Activated T-cell treated with anti-CD3 and anti-CD28 coated beads, Interleukin-2, amount 50 U/mL, for 24 hours (primary cell): Measurements from ENCODE around the gene FNDC4.

ENCODE experiments used
- DNase-seq: peaks from one replicate; pipeline ENCODE4 v3.0.0-alpha.2; 2020
- H3K27ac Mint-ChIP-seq: 2 replicates; pipeline ENCODE4 v1.8.0; 2020; ENCODE audit warnings: mild to moderate bottlenecking, mixed read lengths
- H3K27me3 Mint-ChIP-seq: 2 replicates; pipeline ENCODE4 v1.8.0; 2020; ENCODE audit warnings: mixed read lengths
- H3K36me3 Mint-ChIP-seq: 2 replicates; pipeline ENCODE4 v1.8.0; 2020; ENCODE audit warnings: low read depth, mixed read lengths
- H3K4me1 Mint-ChIP-seq: 2 replicates; pipeline ENCODE4 v1.8.0; 2020; ENCODE audit warnings: low read depth, mixed read lengths
- H3K4me3 Mint-ChIP-seq: 2 replicates; pipeline ENCODE4 v1.8.0; 2020; ENCODE audit warnings: mild to moderate bottlenecking, moderate library complexity, mixed read lengths
- H3K9me3 Mint-ChIP-seq: 2 replicates; pipeline ENCODE4 v1.8.0; 2020; ENCODE audit warnings: mixed read lengths

Gene FNDC4

DNA sequence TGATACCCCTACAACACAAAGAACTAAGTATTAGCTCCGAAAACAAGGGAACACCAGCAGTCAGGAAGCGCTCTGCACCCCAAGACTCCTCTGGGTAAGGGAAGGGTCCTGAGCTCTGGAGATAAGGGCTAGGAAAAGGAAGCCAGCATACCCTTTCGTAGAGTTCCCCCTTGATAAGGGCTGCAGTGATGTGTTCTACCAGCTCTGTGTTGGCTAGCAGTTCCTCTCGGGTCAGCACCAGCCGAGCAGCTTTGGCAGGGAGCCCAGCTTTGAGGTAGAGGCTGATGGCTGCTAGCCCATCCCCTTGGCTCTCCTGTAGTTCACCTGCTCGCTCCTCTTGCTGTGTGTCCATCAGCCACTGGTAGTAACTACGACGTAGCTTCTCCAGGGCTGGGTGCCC, 33.9 kb downstream of the FNDC4 start:
- no peaks in the 10 kb centered on the region for H3K9me3 Mint-ChIP-seq
- H3K27ac Mint-ChIP-seq = no peak overlapping the region
- peaks cover 23% of the 10 kb centered on the region for H3K36me3 Mint-ChIP-seq
- H3K27me3 Mint-ChIP-seq = no peaks in the 10 kb centered on the region
- H3K4me1 Mint-ChIP-seq = no peaks in the 10 kb centered on the region
- no peak for DNase-seq
- H3K4me3 Mint-ChIP-seq = no peak overlapping the region

DNA sequence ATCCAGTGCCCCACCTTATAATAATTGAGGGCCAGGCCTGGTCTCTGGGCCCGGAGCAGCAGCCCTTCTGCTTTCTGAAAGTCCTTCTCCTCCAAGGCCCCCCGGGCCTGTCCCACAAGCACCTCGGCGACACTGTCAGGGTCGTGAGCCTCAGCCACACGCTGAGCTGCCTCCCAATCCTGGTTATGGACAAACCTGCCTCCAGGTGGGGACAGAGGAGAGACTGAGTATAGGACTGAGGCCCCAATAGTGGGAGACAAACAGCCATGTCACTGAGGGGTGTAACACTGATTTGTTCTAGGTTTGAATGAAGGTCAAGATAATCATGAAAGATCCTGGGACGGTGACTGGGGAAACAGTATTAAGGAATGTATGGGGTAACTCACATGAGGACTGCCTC, 41.0 kb downstream of the FNDC4 start:
- H3K9me3 Mint-ChIP-seq = no peaks in the 10 kb centered on the region
- H3K27me3 Mint-ChIP-seq = no peaks in the 10 kb centered on the region
- no peak for DNase-seq
- peaks cover 4% of the 10 kb centered on the region for H3K4me1 Mint-ChIP-seq
- H3K36me3 Mint-ChIP-seq = peaks cover 45% of the 10 kb centered on the region
- no peak overlapping the region for H3K4me3 Mint-ChIP-seq
- no peak overlapping the region for H3K27ac Mint-ChIP-seq

DNA sequence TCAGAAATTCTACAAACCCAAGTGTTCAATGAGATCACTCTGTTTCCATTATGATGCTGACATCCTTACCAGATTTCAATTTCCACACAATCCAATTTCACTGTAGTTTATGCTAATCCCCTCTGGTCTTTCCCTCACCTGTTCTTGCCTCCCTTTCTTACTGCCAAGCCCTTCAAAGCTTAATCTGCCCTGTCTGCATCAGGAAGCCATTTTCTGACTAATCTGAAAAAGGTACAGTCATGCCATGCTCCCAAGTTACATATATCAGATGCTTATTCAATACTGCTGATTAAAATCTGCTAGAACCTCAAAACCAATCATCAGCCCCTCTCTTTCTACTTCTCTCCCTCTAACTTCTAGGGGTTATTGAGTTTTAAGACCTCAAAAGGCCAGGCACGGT, 43.9 kb downstream of the FNDC4 start:
- H3K4me3 Mint-ChIP-seq = no peak overlapping the region

DNA sequence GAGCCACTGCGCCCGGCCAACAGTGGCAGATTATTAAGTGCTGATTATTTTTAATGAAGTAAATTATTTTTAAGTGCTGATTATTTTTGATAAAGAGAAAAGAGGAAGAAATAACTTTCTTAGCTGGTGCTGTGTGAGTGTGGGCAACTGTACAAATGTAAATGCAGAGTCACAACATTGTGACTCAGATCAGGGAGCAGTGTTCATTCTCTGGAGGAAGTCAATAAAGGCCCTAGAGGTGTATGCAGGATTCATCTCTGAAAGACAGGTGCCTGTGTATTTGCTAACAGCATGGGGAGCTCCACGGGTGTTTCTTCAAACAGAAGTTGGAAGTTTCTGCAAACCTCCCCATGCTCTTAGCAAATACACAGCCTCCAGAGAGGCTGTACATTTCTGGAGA, 46.6 kb downstream of the FNDC4 start:
- no peak overlapping the region for H3K4me3 Mint-ChIP-seq
- no peaks in the 10 kb centered on the region for H3K27me3 Mint-ChIP-seq
- DNase-seq = no peak
- no peaks in the 10 kb centered on the region for H3K9me3 Mint-ChIP-seq
- peaks cover 13% of the 10 kb centered on the region for H3K4me1 Mint-ChIP-seq
- peaks cover 35% of the 10 kb centered on the region for H3K36me3 Mint-ChIP-seq
- H3K27ac Mint-ChIP-seq = no peak overlapping the region

More for the DNA sequence above, 43.9 kb downstream of the FNDC4 start:
- peaks cover 7% of the 10 kb centered on the region for H3K4me1 Mint-ChIP-seq
- no peaks in the 10 kb centered on the region for H3K9me3 Mint-ChIP-seq
- no peaks in the 10 kb centered on the region for H3K27me3 Mint-ChIP-seq
- peak overlapping the region; percentile 50 for H3K27ac Mint-ChIP-seq
- no peak for DNase-seq
- peaks cover 37% of the 10 kb centered on the region for H3K36me3 Mint-ChIP-seq

DNA sequence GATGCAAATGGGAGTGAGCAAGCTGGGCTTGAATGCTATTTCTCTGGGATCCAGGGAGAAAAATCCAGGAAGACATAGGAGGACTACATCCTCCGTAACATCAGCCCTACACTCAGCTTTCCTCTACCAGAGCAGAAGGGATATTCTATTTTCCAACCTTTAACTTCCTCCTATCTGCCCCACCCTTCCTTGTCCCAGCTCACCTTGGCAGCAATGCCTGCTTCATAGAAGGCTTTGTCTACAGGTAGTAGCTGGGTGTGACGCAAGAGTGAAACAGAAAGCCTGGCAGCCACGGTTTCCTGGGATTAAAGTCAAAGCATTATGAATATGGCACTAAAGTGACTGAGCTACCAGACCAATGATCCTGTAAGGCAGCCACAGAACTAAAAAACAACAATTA, 48.9 kb downstream of the FNDC4 start:
- H3K4me3 Mint-ChIP-seq = no peak overlapping the region

DNA sequence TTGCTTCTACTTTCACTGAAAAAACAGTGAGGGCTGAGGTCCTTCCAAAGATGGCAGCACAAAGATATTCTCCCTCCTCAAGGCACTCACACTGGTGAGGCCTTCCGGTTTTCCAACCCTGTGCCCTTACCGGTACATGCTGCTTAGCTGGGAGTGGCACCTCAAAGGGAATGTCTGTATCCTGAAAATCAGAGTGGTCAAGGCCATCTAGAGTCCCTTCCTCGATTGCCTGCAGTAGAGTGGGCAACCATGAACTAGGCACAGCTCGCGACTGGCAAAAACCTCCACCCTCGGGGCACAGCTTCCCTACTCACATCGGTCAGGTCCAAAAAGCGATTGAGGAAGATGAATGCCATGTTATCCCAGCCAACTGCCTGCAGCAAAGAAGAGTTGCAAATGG, 49.4 kb downstream of the FNDC4 start:
- Mint-ChIP-seq H3K27me3 (no peaks in the 10 kb centered on the region), H3K27ac (peak overlapping the region; percentile 42), H3K4me3 (no peak overlapping the region), H3K36me3 (peaks cover 51% of the 10 kb centered on the region), H3K9me3 (no peaks in the 10 kb centered on the region), H3K4me1 (peaks cover 21% of the 10 kb centered on the region)
- DNase-seq = no peak

More for the DNA sequence above, 48.9 kb downstream of the FNDC4 start:
- Mint-ChIP-seq H3K36me3 (peaks cover 46% of the 10 kb centered on the region), H3K4me1 (peaks cover 19% of the 10 kb centered on the region), H3K27me3 (no peaks in the 10 kb centered on the region), H3K27ac (peak overlapping the region; percentile 42), H3K9me3 (no peaks in the 10 kb centered on the region)
- DNase-seq = no peak

DNA sequence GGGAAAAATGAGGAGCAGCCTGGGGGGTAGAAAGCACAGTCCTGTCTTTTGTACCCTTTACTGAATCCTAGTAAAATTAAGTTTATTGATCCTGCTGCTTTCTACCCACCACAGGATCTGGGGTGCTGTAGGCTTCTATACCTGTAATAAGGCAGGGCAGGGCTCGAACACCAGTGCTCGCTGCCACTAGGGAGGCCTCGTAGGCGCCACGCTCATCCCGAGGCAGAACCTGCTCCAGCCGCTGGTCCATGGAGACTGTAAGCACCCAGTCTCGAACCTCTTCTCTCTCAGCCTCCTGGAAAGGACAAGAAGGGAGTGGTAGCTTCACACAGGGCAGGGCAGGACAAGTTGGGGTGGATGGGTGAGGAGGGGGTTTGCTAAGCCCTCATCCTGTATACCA, 49.8 kb downstream of the FNDC4 start:
- no peak overlapping the region for H3K4me3 Mint-ChIP-seq
- peaks cover 54% of the 10 kb centered on the region for H3K36me3 Mint-ChIP-seq
- DNase-seq = no peak
- no peaks in the 10 kb centered on the region for H3K27me3 Mint-ChIP-seq
- H3K9me3 Mint-ChIP-seq = no peaks in the 10 kb centered on the region
- H3K27ac Mint-ChIP-seq = no peak overlapping the region
- peaks cover 21% of the 10 kb centered on the region for H3K4me1 Mint-ChIP-seq

DNA sequence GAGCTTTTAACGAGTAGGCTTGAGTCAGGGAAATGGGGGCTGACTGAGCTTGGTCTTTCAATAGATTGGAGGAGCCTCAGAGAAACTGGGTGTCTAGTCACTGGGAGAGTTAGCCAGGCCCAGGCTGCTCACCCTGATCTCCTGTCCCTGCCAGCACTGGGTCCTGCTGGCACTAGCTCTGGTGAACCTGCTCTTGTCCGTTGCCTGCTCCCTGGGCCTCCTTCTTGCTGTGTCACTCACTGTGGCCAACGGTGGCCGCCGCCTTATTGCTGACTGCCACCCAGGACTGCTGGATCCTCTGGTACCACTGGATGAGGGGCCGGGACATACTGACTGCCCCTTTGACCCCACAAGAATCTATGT, 52.1 kb downstream of the FNDC4 start:
- Mint-ChIP-seq H3K27me3 (no peaks in the 10 kb centered on the region), H3K27ac (peak overlapping the region; percentile 5), H3K4me1 (peaks cover 21% of the 10 kb centered on the region), H3K36me3 (peaks cover 63% of the 10 kb centered on the region), H3K4me3 (no peak overlapping the region), H3K9me3 (no peaks in the 10 kb centered on the region)
- no peak for DNase-seq

DNA sequence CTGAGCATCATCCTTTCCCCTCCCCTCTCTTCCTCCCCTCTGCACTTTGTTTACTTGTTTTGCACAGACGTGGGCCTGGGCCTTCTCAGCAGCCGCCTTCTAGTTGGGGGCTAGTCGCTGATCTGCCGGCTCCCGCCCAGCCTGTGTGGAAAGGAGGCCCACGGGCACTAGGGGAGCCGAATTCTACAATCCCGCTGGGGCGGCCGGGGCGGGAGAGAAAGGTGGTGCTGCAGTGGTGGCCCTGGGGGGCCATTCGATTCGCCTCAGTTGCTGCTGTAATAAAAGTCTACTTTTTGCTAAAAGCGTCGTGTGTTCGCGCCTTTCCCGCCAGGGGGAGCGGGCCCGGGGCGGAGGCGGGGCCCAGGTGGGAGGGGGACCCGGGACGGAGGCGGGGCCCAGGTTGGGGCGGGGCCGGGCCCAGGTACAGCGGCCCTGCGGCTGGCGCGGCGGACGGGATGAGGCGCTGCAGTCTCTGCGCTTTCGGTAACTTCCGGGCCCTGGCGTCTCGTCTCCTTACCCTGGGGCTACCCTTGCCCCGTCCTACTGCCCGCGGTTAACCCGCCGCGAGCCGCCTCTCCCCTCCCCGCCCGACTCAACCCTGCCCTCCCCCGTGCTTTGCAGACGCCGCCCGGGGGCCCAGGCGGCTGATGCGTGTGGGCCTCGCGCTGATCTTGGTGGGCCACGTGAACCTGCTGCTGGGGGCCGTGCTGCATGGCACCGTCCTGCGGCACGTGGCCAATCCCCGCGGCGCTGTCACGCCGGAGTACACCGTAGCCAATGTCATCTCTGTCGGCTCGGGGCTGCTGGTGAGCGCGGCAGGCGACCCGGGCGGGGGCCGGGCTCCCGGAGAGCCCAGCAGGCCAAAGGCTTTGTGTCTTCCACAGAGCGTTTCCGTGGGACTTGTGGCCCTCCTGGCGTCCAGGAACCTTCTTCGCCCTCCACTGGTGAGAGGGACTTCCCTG, 52.8 kb downstream of the FNDC4 start, which contains the start of gene KRTCAP3:
KRTCAP3 (plus strand) TSS at position 424 of the 962 bp plus-strand sequence; CDS start at position 456, 32 bp downstream.
- Mint-ChIP-seq H3K4me1 (peaks cover 21% of the 10 kb centered on the region), H3K27ac (peak within 1 kb of the TSS; percentile 34), H3K4me3 (no peak within 1 kb of the TSS), H3K27me3 (no peaks in the 10 kb centered on the region), H3K9me3 (no peaks in the 10 kb centered on the region), H3K36me3 (peaks cover 69% of the 10 kb centered on the region)
- DNase-seq = peak; percentile 59
